NK-92 (cell line): ENCODE data around the gene OR10J4.
"Not testable (repeated sequence)": the region's sequence is repeated elsewhere in the genome, so short reads cannot be mapped to it uniquely, and the experiment has no call there.

Experiments used
- DNase-seq: peaks from one replicate; lab custom pipeline; 2025; ENCODE audit not compliant: unreplicated experiment; lab: John Stamatoyannopoulos, UW

OR10J4 gene

DNA sequence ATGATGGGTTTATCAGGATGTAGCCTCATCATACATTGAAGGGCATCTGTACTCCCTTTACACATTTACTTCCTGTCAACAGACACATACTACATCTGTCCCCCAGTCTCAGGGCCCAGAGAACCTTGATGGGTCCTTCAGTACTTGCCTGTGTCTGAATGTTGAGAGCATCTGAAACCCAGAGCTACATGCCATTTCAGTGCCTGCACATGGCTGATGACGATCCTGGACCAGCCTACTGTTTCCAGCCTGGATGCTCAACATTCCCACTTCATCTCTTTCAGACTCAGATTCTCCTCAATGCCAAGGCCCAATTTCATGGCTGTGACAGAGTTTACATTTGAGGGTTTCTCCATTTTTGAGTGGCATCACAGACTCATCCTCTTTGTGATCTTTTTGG lies at the start of gene OR10J4:
Gene OR10J4 (plus strand): TSS at position 301 of the 400 bp plus-strand sequence.
- no peak for DNase-seq

DNA sequence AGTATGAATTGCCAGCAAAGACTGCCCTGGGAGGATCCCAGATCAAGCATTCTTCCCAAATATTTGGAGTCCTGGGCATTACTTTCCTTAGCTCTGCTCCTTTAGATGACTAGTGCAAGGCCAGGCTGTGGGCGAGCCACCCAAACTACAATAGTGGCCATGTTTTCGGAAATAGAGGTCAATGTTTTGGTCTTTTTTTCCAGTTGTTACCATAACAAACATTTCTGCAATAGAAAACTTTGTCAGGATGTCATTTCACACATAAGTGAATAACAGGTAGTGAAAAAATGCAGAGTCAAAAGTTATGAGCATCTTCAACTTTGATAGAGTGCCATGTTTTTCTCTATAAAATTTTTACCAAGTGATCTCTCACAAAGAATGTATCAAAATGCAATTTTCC lies 25.2 kb upstream of the OR10J4 start:
- DNase-seq: no peak

DNA sequence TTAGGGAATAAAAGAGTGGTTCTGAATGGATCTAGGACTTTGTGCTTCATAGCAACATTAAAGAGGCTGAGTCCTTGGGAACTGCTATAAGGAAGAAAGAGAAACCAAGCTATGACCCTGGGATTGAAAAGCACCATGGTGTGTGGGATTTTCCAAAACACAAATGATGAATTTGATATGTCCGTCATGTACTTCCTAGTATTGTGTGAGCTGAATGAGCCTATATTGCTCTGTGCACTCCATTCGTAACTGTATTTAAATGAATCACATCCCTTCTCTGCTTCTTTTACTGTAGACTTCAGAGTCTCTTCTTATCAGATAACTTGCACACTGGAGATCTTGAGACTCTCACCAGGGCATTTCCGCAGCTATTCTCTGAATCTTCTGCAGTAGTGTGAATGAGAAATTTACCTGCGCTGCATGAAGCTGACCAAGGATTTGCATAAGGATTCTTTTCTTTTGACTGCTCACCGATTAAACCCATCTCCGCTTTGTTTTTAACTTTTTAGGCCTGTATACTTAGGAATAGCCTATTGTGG lies 23.1 kb upstream of the OR10J4 start:
- DNase-seq: no peak

DNA sequence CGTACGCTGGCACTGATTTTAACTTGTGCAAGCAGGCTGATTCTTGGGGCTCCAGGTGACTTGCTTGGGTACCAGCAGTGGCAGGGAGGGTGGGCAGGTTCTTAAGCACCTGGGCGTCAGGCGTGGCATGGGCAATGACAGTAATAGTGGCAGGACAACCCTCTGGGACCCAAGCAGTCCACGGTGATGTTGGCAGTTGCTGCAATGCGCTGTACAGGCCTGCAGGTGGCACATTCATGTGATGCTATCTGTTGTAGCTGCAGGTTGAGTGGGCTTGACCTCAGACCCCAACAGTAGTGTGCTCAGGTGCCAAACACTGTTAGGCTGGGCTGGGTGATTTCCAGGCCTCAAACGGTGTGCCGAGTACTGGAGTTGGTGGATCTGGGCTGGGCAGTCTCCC lies 10.2 kb upstream of the OR10J4 start:
- no peak for DNase-seq

DNA sequence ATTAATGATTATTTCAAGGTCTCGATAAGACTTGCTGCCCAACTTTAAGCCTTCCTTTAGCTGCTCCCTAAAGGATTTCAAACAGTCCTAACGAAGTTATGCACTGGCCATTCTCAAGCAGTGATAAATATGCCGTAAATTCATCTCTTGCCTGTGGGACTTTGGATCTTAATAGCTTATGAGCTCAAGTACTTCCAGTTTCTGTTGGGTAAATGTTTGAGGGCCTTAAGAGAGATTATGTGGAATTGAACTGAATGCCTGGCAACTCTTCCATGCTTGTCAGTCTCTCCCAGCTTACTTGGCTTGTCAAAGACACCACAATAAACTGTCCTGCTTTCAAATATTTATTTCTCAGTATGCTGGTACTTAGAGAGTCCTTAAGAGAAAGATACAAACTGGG lies 3.5 kb upstream of the OR10J4 start:
- DNase-seq: no peak

DNA sequence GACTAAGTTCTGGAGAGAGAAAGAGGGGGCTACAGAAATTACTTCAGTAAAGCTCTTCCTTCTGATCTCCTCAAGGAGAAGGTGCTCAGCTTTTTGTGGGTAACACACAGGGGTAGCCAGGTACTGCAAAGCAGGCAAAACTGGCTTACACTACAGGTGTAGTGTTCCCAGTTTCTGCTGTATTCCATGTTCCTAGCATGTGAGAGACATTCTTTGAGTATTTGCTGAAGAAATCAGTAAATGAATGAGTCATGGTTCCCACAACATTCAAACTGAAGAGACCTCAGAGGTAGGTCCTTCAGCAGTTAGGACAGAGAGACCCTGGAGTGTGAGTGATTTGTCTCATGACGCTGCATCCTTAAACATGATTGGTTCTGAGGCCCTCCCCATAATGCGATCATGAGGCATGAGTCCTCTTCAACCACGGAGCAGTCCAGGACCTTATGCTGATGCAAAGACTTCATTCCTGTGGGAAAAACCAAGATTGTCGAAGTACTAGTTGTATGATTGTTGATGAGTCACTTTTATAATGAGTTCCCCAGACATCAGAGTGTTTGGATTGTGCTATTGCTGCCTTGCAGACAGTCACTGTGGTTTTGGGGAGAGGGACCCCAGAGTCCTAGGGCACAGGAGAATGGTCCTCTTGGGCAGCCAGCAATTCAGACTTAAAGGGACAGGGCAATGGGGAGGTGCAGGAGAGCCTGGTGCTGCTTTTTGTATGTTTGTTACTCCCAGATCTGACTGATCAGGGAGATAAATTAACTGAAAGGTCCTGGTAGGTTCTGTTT lies 2.7 kb upstream of the OR10J4 start:
- no peak for DNase-seq

DNA sequence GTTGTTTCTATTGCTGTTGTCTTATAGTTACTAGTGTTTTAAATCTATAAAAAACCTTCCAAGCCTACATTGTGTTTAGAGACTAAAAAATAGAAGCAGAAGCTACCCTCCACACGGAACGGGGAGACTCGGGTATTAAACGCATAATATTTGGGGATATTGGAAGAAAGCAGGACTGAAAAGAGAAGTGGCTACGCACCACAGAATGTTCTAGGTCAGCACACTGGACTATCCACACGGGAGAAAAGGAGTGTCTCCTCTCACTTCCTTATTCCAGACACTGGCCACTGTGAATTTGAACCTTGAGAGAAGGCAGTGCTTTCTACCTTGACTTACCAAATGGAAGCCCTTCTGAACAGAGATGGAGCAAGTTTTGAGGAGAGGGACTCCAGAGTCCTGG lies 1.0 kb upstream of the OR10J4 start:
- no peak for DNase-seq

DNA sequence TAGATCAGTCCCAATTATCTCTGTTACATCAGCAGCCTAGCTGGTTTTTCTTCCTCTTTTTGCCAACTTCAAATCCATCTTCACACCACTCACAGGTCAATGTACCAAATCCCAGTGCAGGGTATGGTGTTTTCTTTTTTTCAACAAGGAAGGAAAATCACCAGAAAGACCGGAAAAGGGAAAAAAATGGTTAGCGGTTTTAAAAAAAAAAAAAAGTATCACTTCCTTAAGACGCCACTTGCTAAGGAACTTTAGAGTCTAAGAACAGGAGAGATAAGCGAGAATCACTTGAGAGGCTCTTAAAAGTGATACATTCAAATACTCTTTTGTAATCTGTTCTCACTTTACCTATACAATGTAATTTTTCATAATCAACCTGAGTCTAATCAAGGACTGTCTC lies 4.5 kb downstream of the OR10J4 start:
- no peak for DNase-seq

DNA sequence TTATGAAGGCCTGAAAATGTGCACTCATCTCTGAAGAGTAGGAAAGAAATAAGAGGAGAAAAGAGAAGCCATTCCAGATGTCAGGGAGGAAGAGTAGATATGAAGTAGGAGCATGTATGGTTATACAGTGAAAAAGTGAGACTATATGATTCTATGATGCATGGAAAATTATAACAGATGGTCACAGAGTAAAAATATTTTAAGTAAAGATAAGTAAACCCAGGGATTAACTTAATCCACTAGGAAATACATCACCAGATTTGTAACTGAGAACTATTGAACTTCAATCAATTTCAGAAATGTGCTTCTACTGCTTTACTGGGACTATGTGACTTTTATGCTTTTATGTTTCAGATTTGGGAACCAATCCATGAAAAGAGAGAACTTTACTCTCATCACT lies 7.4 kb downstream of the OR10J4 start, which contains the start of gene OR10J1:
Gene OR10J1 (plus strand): TSS at position 301 of the 400 bp plus-strand sequence. CDS start 70 bp downstream, at position 371.
- no peak for DNase-seq

DNA sequence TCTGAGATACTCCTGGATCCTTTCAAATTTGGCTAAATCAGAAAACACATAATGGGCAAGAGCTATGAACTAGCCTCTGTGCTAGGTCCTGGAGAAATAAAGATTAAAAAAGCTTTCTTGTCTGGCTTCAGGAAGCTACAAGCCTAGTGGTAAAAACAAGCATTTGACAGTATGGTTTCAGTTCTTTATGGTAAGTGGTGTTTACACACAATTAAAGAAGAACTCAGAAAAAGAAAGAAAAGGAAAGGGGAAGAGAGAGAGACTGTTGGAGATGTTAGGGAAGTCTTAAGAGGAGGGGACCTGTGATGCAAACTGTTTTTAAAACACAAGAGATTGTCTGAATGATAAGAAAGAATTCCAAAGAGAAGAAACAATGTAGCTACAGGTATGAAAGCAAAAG lies 9.4 kb downstream of the OR10J4 start:
- no peak for DNase-seq

DNA sequence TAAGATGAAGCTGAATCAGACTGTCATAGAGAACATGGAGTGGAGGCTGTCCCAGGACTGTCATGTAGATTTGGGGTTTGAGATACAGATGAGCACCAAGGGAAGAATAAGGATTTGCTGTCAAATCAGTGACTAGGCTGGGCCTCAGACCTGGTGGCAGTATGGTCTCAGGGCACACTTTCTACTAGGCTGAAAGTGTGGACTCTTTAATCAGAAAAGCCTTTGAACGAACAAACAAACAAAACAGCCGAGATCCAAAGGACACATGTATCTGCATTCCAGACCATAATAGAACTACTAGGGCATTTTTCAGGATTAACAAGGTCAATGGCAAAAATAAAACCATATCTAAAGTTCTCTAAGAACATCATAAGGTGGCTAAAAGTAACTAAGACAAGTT lies 10.4 kb downstream of the OR10J4 start:
- DNase-seq: no peak

DNA sequence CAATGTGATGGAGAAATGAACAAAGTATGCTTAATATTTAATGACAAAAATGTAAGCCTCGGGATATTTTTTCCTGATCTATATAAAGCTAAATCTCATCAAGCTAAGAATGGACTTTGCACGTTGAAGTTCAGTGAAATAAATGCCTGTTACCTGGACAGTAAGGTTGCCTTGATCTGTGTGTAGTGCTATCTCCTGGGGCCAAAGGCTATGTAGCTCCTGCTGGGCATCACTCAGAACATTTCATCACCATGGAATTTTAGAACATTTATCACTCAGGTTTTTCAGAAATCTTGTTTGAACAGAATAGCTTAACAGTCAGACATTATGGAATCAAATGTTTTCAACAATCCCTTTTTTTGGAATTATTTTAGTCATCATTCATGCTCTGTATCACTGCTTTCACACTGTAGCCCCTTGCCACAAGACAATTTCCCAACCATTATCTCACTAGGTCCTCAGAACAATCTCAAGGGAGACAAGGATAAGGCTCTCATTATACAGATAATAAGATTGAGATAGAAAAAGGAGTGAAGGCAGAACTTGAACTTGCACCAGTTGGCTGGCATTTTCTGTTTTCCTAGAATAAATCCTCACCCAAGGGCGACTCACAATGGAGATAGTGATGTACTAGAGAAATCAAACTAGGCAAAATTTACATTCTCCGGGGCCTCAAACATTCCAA lies 11.2 kb downstream of the OR10J4 start:
- no peak for DNase-seq

DNA sequence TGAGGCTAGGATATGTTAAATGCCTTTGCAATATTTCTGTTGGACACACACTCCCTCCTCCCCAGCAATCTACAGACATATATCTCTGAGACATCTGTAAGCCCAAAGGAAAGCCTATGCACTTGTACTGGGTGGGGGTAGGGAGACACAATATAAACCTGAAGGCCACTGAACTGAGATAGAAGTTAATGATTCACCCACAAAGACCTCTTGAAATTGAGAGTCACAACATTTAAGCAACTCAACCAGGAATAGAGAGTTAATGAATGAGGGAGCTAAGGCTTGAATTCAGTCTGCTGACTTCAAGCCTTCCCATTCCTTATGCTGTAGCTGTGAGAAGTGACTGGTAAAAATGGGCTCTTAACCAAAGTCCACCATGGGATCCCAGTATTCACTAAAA lies 12.5 kb downstream of the OR10J4 start:
- no peak for DNase-seq

DNA sequence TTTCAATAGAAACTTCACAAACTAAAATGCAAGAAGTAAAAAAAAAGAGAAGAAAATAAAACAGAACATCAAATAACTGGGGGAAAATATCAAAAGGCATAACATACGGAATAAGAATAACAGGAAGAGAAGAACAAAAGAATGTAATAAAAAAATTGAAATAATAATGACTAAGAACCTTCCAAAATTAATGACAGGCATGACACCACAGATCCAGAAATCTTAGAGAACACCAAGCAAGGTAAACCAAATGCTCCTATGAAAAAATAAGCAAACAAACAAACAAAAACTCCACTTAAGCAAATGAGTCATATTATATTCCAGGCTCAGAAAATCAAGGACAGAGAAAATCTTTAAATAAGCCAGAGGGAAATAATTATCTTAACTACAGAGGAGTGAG lies 16.2 kb downstream of the OR10J4 start:
- no peak for DNase-seq

DNA sequence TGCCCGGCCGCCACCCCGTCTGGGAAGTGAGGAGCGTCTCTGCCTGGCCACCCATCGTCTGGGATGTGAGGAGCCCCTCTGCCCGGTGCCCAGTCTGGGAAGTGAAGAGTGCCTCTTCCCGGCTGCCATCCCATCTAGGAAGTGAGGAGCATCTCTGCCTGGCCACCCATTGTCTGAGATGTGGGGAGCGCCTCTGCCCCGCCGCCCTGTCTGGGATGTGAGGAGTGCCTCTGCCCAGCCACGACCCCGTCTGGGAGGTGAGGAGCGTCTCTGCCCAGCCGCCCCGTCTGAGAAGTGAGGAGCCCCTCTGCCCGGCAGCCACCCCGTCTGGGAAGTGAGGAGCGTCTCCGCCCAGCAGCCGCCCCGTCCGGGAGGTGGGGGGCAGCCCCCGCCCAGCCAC lies 17.6 kb downstream of the OR10J4 start:
- not testable (repeated sequence) for DNase-seq

DNA sequence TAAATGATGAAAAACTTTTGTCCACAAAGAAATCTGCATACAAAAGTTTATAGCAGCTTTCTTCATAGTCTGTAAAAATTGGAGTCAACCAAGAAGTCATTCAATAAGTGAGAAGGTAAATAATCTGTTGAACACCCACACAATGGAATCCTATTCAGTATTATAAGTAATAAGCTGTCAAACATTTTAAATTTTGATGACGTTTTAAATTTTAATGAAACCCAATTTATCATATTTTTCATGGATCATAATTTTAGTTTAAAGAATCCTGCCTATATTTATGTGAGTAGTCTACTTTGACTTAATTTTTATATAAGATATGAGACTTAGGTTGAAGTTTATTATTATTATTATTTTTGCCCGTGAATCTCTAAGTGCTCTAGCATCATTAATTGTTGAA lies 27.5 kb downstream of the OR10J4 start:
- no peak for DNase-seq

DNA sequence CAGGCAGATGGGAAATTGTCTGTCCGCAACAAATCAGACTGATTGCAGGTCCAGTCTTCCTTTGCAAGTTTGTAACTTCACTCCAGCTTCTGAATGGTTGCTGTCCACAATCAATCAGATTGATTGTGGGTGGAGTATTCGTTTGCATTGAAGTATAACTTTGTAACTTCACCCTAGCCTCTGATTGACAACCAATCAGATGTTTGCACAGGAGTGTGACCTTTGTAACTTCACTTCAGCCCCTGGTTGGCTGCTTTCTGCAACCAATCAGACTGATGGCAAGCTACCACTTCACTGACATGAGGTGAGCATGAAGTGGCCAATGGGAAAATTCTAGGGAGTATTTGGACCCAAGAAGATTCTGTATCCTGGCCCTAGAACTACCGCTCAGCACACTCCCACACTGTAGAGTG lies 33.2 kb downstream of the OR10J4 start:
- DNase-seq: no peak

DNA sequence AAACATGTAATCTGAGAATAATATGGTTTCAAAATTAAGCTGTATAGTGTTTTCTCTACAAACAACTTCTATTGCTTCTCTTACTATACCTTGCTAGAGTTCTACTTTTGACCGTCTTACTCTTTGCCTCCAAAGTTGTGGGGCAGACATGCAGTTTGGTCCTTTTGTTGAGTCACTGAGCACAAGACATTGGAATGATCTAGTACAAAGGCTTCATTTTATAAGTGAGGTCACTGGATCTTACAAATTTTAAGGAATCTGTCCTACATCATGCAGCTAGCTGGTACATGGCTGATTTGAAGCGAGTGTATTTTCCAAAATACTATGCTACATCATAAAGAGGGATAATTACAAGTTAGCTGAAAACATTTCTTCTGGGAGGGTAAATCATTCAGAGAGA lies 36.3 kb downstream of the OR10J4 start:
- no peak for DNase-seq

DNA sequence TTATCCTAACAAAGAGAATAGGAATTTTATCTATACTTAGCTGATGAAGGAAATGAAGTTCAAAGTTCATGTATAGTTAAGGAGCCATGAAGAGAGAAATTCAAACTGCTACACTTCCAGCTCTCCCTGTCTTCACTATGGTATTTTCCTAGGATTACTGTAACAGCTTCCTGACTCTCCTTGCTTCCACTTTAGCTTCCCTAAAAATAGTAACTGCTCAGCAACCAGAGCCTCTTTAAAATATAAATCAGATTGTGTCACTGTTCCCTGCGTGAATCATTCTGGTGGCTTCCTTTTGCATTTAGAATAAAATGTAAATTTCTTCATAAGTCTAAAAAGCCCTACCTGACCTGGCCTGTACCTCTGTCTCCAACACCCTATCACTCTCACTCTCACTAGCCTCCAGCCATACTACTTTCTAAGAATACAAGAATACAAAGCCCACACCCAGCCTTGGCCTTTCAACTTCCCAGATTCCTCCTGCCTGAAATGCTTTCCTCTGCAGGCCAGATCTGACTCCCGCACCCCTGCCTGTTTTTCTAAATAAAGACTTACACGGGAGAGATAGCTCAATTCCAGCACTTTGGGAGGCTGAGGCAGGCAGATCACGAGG lies 38.0 kb downstream of the OR10J4 start:
- DNase-seq: no peak

DNA sequence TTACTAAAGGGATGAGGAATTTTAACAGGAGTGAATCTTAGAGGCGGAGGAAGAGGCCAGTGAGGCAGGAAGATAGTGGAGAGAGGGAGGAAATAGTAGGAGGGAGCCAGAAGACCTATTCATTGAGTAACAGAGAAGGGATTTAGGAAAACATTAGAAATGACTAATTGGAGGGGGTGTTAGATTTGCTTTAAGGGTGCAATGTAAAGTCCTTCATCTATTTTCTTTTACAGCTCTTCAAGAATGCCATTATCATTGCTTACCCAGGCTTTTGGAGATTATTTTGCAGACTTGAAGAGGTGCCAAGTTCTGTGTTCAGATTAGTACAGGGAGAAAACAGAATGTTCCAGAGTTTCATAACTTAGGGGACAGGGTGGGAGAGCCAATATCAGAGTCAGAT lies 41.3 kb downstream of the OR10J4 start:
- no peak for DNase-seq

DNA sequence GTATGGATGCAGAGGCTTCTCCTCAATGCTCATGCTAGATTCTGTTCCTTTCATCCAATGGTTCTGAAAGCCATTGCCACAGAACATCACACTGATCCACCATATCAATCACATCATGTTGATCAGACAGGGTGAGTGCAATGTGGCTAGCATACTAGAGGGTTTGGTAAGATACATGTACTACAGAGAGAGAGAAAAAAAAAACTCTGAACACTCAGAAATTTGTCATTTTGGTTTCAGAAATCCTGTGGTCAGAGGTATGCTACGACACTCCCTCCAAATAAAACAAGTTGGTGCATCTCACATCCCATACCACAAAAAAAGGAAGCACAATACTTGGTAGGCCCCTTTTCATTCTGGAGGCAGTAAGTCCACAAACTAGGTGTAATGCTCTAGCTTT lies 42.9 kb downstream of the OR10J4 start:
- DNase-seq: no peak
